ENCODE data around the gene THYN1. TPM values are rescaled to one million over a fixed set of nuclear protein-coding genes. Genes with fewer than 3 reads are reported as not detected.

The THYN1 gene
- total and polyA plus RNA-seq, 4 donors, result 22.1 to 34.3 (median 26.0) TPM

- H3K27ac ChIP-seq (ENCODE audit: low read depth in 1 of 2, low read length in 2 of 2), result peak overlapping the region; percentile 79 to 84
- peak overlapping the region in 1 of 2 donors; percentile 76 for H3K9ac ChIP-seq (ENCODE audit: low read depth in 1 of 2, low read length in 2 of 2)
- 92% methylated on average over 3 of the region's 3 CpGs for WGBS
- H3K36me3 ChIP-seq (ENCODE audit: control insufficient read depth in 4 of 4, insufficient read depth in 3 of 4, low read depth in 1 of 4, low read length in 3 of 4), result peaks cover 1 to 39% (median 33%) of the 10 kb centered on the region in 4 donors
- TF ChIP-seq MAX (IDR thresholded peaks at IDR 0.05) (no peak), JUND (IDR thresholded peaks at IDR 0.05) (no peak), GABPA (IDR thresholded peaks at IDR 0.05 in 1 of 2, conservative IDR thresholded peaks at IDR 0.05 in 1 of 2) (no peak), YY1 (IDR thresholded peaks at IDR 0.05) (no peak), HNF4G (IDR thresholded peaks at IDR 0.05) (no peak), ZBTB33 (IDR thresholded peaks at IDR 0.05) (no peak), CTCF (IDR thresholded peaks at IDR 0.05; ENCODE audit: low read depth, low read length, missing input control) (no peak), FOXA1 (IDR thresholded peaks at IDR 0.05) (no peak), ATF3 (IDR thresholded peaks at IDR 0.05) (no peak), SP1 (IDR thresholded peaks at IDR 0.05) (no peak)
- DNase-seq (ENCODE audit: low spot score), result no peak
- peaks cover 11 to 34% (median 30%) of the 10 kb centered on the region in 4 donors for H3K4me1 ChIP-seq (ENCODE audit: control insufficient read depth in 4 of 4, insufficient read depth in 4 of 4, low read length in 3 of 4)
- H3K9me3 ChIP-seq (ENCODE audit: control insufficient read depth in 4 of 4, low read length in 3 of 4), result no peaks in the 10 kb centered on the region
- no peaks in the 10 kb centered on the region for H3K27me3 ChIP-seq (ENCODE audit: control insufficient read depth in 4 of 4, insufficient read depth in 4 of 4, low read length in 3 of 4)
- no peak overlapping the region for H3K4me3 ChIP-seq (ENCODE audit: low read depth in 1 of 3, low read length in 3 of 3)
Measured at GRCh38 chr11:134250246-134250645, 2.9 kb downstream of the THYN1 start.

GRCh38 chr11:134248910-134249480 lies 4.2 kb downstream of the THYN1 start:
- H3K27ac ChIP-seq (ENCODE audit: low read depth in 1 of 2, low read length in 2 of 2), result no peak overlapping the region
- no peaks in the 10 kb centered on the region for H3K27me3 ChIP-seq (ENCODE audit: control insufficient read depth in 4 of 4, insufficient read depth in 4 of 4, low read length in 3 of 4)
- no peak for DNase-seq (ENCODE audit: low spot score)
- H3K36me3 ChIP-seq (ENCODE audit: control insufficient read depth in 4 of 4, insufficient read depth in 3 of 4, low read depth in 1 of 4, low read length in 3 of 4), result peaks cover 3 to 46% (median 39%) of the 10 kb centered on the region in 4 donors
- 74% methylated on average over 7 of the region's 7 CpGs for WGBS
- no peaks in the 10 kb centered on the region for H3K9me3 ChIP-seq (ENCODE audit: control insufficient read depth in 4 of 4, low read length in 3 of 4)
- TF ChIP-seq ATF3 (IDR thresholded peaks at IDR 0.05) (no peak), GABPA (IDR thresholded peaks at IDR 0.05 in 1 of 2, conservative IDR thresholded peaks at IDR 0.05 in 1 of 2) (no peak), YY1 (IDR thresholded peaks at IDR 0.05) (no peak), EGR1 (IDR thresholded peaks at IDR 0.05; ENCODE audit: low read depth in 2 of 2) (no peak), RXRA (IDR thresholded peaks at IDR 0.05) (no peak), HNF4A (conservative IDR thresholded peaks at IDR 0.05) (no peak), NR2F2 (IDR thresholded peaks at IDR 0.05) (no peak)
- H3K4me3 ChIP-seq (ENCODE audit: low read depth in 1 of 3, low read length in 3 of 3), result no peak overlapping the region
- no peak overlapping the region for H3K9ac ChIP-seq (ENCODE audit: low read depth in 1 of 2, low read length in 2 of 2)
- peaks cover 10 to 30% (median 28%) of the 10 kb centered on the region in 4 donors for H3K4me1 ChIP-seq (ENCODE audit: control insufficient read depth in 4 of 4, insufficient read depth in 4 of 4, low read length in 3 of 4)

Data from liver (tissue), 9 donors.